GM12873 (cell line): Measurements from ENCODE around the gene ADAP1.

Experiments used
- CTCF ChIP-seq: IDR thresholded peaks from 2 replicates; pipeline ENCODE4 v1.5.1; 2012; ENCODE audit warnings: low read depth, mild to moderate bottlenecking, moderate library complexity, low read length, control low read depth; ENCODE audit not compliant: insufficient read depth; ENCODE audit errors: missing control alignments

Gene ADAP1

DNA sequence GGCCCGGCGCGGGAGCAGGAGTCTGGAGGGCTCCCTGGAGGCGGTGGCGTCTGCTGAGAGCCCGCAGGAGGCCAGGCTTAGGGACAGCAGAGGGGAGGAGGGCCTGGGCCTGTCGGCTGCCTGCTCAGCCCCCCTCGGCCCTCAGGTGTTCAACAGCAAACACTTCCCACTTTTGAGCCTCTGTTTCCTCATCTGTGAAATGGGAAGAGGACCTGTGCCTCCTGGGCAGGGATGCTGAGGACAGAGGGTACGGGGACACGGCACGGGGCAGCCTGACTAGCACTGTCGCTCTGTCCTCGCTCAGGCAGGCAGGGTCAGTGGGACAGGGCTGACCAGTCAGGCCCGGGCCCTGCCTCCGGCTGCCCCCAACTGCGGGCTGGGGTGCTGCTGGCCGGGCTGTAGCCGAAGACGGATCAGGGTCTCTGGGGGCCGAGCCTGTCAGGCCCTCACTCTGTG is 29.2 kb upstream of the ADAP1 start:
- no peak for TF ChIP-seq CTCF

- TF ChIP-seq CTCF: no peak
These were observed 28.6 kb upstream of the ADAP1 start, which contains the start of gene CYP2W1 for GRCh38 chr7:983004-983615. TSS of gene CYP2W1 (plus strand) at chr7:983181. CDS start at chr7:983212, 31 bp downstream.

GRCh38 chr7:982511-983003 is 28.1 kb upstream of the ADAP1 start:
- TF ChIP-seq CTCF: no peak

DNA sequence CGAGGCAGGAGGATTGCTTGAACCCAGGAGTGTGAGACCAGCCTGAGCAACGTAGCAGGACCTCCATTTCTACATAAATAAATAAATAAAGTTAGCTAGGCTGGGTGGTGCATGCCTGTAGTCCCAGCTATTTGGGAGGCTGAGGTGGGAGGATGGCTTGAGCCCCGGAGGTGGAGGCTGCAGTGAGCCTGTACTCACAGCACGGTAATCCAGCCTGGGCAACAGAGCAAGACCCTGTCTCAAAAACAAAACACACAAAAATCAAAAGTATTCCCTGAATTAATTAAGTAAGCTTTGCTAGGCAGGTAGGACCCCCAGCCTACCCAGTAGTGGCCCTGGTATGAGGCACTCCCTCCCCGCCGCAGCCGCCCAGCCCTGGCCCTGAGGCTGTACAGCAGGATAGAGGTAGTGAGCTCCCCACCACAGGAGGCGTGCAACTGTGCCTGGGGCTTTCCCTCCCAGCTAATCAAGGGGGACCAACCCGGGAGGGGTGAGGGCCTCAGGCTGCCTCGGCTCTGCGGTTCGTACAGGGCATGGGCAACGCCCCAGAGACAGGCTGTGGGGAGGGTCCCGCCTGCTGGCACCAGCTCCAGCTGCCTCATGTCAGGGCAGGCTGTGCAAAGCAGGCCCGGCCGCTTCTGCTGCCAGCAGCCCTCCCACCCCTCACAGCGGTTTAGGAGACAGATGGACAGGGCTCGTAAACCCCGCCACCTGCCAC is 27.5 kb upstream of the ADAP1 start:
- no peak for TF ChIP-seq CTCF

DNA sequence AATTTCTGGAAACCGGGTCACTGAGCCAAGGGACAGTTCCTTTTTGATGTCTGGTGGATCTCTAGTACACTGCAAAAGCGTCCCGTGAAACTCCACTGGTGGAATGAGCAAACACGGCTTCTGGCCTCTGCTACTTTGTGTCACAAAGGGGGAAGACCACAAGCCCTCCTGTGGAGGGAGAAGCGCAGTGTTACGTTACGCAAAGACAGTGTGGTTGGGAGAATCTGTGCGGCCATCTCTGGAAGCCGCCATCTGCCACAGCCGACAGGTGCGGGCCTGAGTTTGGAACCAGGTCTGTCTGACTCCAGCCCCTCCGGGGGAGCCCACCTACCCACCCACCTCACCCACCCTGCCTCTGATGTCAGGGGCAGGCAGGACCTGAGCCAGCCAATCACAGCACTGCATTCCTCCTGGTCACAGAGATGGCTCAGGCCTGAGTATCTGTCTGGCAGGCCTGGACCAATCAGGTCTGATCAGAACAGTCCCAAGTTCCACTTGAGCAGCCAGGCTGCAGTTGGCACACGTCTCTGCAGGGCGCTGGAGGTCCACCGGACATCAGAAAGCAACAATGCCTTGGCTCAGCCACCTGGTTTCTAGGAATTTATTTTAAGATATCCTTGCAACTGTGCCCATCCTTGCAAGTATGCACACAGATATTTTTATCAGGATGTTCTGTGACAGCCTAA is 25.5 kb upstream of the ADAP1 start:
- no peak for TF ChIP-seq CTCF

DNA sequence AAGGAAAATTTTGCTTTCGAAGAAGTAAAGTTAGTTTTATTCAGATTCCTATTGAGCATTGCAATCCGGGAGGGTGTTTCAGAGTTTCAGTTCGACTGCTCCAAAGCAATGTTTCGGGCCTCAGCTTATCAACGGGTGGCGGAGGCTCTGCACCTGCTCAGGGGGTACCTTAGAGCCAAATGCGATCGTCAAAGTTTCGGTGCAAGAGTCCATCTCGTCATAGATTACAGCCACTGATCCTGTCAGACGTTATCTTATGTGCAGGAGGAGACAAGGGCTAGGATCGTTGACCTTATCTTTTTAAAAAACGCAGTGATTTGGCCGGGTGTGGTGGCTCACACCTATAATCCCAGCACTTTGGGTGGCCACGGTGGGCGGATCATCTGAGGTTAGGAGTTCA is 24.7 kb upstream of the ADAP1 start:
- no peak for TF ChIP-seq CTCF

DNA sequence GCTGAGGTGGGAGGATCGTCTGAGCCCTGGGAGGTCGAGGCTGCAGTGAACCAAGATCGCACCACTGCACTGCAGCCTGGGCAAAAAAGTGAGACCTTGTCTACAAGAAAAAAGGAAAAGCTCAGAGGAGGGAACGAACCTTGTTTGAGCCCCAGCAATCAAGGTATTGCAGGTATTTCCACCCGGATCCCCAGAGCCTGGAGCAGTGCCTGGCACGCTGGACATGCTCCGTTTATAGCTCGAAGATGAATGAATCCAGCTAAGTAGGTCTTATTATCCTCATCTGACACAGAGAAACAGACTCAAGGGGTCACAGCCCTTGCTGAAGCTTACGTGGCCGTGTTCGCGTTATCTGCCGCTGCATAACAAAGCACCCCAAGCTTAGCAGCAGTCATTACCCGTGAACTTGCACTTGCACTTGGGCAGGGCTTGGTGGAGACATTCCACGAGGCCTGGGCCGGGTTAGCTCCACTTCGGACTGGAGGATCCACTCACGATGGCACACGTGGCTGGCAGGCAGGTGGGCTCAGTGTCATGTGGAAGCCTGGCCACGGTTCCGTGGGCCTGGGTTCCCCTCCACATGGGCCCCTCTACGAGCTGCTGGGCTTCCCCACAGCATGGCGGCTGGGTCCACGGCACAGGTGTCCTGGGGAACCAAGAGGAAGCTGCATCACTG is 24.1 kb upstream of the ADAP1 start:
- no peak for TF ChIP-seq CTCF
